Esophagus squamous epithelium (tissue), 4 donors: ENCODE data around the gene RPP30.

Experiments
- POLR2A ChIP-seq, 4 donors: fragments of 450-650 bp; IDR thresholded peaks; one replicate each; pipeline ENCODE4 v1.6.1; 2017; ENCODE audit warnings: antibody characterized with exemption in 4 of 4, mild to moderate bottlenecking in 4 of 4, moderate library complexity in 3 of 4
- TF ChIP-seq, protein P1 (sequence below), 6 experiments: fragments of 450-650 bp in 4 of 6; fragments of 200-600 bp in 2 of 6; sonication (generic) in 2 of 6; IDR thresholded peaks; one replicate each; pipeline ENCODE4 v1.5.1; 2016 to 2019; ENCODE audit warnings: antibody characterized with exemption in 6 of 6, mild to moderate bottlenecking in 4 of 6, moderate library complexity in 4 of 6

- TF ChIP-seq, protein P1, sequence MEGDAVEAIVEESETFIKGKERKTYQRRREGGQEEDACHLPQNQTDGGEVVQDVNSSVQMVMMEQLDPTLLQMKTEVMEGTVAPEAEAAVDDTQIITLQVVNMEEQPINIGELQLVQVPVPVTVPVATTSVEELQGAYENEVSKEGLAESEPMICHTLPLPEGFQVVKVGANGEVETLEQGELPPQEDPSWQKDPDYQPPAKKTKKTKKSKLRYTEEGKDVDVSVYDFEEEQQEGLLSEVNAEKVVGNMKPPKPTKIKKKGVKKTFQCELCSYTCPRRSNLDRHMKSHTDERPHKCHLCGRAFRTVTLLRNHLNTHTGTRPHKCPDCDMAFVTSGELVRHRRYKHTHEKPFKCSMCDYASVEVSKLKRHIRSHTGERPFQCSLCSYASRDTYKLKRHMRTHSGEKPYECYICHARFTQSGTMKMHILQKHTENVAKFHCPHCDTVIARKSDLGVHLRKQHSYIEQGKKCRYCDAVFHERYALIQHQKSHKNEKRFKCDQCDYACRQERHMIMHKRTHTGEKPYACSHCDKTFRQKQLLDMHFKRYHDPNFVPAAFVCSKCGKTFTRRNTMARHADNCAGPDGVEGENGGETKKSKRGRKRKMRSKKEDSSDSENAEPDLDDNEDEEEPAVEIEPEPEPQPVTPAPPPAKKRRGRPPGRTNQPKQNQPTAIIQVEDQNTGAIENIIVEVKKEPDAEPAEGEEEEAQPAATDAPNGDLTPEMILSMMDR (IDR thresholded peaks at IDR 0.05) = no peak
- no peak for TF ChIP-seq POLR2A (IDR thresholded peaks at IDR 0.05)
Measured at GRCh38 chr10:90920986-90921666, 49.4 kb downstream of the RPP30 start, which contains the start of gene ANKRD1.
